ENCODE data around the gene MAST1. TPM values are rescaled to one million over a fixed set of nuclear protein-coding genes. Genes with fewer than 3 reads are reported as not detected.
A peak's percentile ranks its signal among the peaks of the same experiment; 100 is the strongest.

Gene MAST1
- total RNA-seq, 1 experiment from 2014 or later: 28.9 TPM

- Histone ChIP-seq H3K4me2 (ENCODE audit: low read length) (no peak overlapping the region), H3K9me3 (ENCODE audit: control insufficient read depth in 1 of 2, insufficient read depth in 1 of 2, low read depth in 1 of 2, low read length in 2 of 2) (no peaks in the 10 kb centered on the region; a peak in 1 of 4 replicates), H3K4me1 (ENCODE audit: control insufficient read depth in 1 of 2, insufficient read depth in 2 of 2, low read length in 2 of 2) (no peaks in the 10 kb centered on the region), H3K9me2 (ENCODE audit: insufficient read depth) (no peaks in the 10 kb centered on the region), H3K36me3 (ENCODE audit: control insufficient read depth in 1 of 2, insufficient read depth in 2 of 2, low read length in 2 of 2) (peaks cover 0 to 8% of the 10 kb centered on the region in 2 experiments; a peak in 2 of 4 replicates), H3K79me2 (ENCODE audit: insufficient read depth, low read length) (no peaks in the 10 kb centered on the region), H3K27ac (ENCODE audit: low read depth, low read length) (no peak overlapping the region), H2AFZ (ENCODE audit: low read depth, low read length, poor library complexity, severe bottlenecking) (no peak overlapping the region), H3K27me3 (ENCODE audit: insufficient read depth, low read length) (no peaks in the 10 kb centered on the region), H3K9ac (ENCODE audit: low read length) (no peak overlapping the region), H4K20me1 (ENCODE audit: insufficient read depth) (no peaks in the 10 kb centered on the region), H3K4me3 (replicated peaks in 1 of 2; ENCODE audit: low read depth in 1 of 2, low read length in 2 of 2) (no peak overlapping the region)
- ChIA-PET RAD21 (ENCODE audit: low non-redundant PET in 1 of 2, low total read pairs in 2 of 2, uncharacterized antibody in 2 of 2, unreplicated experiment in 2 of 2) (interaction anchor here in 1 of 2 experiments (0.6 kb wide), 1 partner anchor 106 kb away, joined by 3 read pairs; no protein-coding TSS in a partner anchor), CTCF (no interaction called here), POLR2A (interaction anchor here (1.1 kb wide), 1 partner anchor 9 kb away, joined by 3 read pairs; the partner anchor contains the start of gene DNASE2)
- TF ChIP-seq SIN3A (IDR thresholded peaks at IDR 0.05; ENCODE audit: low read depth) (no peak), EZH2 (IDR thresholded peaks at IDR 0.05) (no peak), CBX3 (IDR thresholded peaks at IDR 0.05; ENCODE audit: low read depth) (no peak)
- BruUV-seq (replicated peaks): no TSS peak
- ATAC-seq (peak; percentile 45), DNase-seq (ENCODE audit: low read depth, low spot score) (no peak)
- intact Hi-C loops (cut with micrococcal nuclease): no loop called here
These were observed 33.9 kb downstream of the MAST1 start for GRCh38 chr19:12872255-12872654.

- Histone ChIP-seq H3K9me3 (ENCODE audit: control insufficient read depth in 1 of 2, insufficient read depth in 1 of 2, low read depth in 1 of 2, low read length in 2 of 2) (no peaks in the 10 kb centered on the region; a peak in 1 of 4 replicates), H3K27ac (ENCODE audit: low read depth, low read length) (no peak overlapping the region), H3K79me2 (ENCODE audit: insufficient read depth, low read length) (no peaks in the 10 kb centered on the region), H3K9me2 (ENCODE audit: insufficient read depth) (no peaks in the 10 kb centered on the region), H3K27me3 (ENCODE audit: insufficient read depth, low read length) (no peaks in the 10 kb centered on the region), H3K9ac (ENCODE audit: low read length) (no peak overlapping the region), H3K4me1 (ENCODE audit: control insufficient read depth in 1 of 2, insufficient read depth in 2 of 2, low read length in 2 of 2) (no peaks in the 10 kb centered on the region), H3K36me3 (ENCODE audit: control insufficient read depth in 1 of 2, insufficient read depth in 2 of 2, low read length in 2 of 2) (peaks cover under 1 to 8% of the 10 kb centered on the region in 2 experiments; a peak in 2 of 4 replicates), H2AFZ (ENCODE audit: low read depth, low read length, poor library complexity, severe bottlenecking) (no peak overlapping the region), H3K4me2 (ENCODE audit: low read length) (no peak overlapping the region), H4K20me1 (ENCODE audit: insufficient read depth) (no peaks in the 10 kb centered on the region), H3K4me3 (replicated peaks in 1 of 2; ENCODE audit: low read depth in 1 of 2, low read length in 2 of 2) (no peak overlapping the region)
- CTCF ChIA-PET: no interaction called here
- ATAC-seq (peak; percentile 70), DNase-seq (ENCODE audit: low read depth, low spot score) (no peak)
- intact Hi-C loops (cut with micrococcal nuclease): no loop called here
- no TSS peak for BruUV-seq (replicated peaks)
- no peak for TF ChIP-seq TCF7L2 (IDR thresholded peaks at IDR 0.05; ENCODE audit: borderline replicate concordance, extremely low read depth, insufficient read depth, insufficient read length)
- no peak for TF ChIP-seq ZFX (IDR thresholded peaks at IDR 0.05)
- TF ChIP-seq EZH2phosphoT487 (IDR thresholded peaks at IDR 0.05; ENCODE audit: borderline replicate concordance): no peak
- TF ChIP-seq ZBTB33 (IDR thresholded peaks at IDR 0.05; ENCODE audit: extremely low read depth, insufficient replicate concordance, low read length): no peak
- TF ChIP-seq JUND (IDR thresholded peaks at IDR 0.05): no peak
- no peak for TF ChIP-seq YY1 (IDR thresholded peaks at IDR 0.05; ENCODE audit: extremely low read depth, insufficient replicate concordance, low read depth, low read length)
- TF ChIP-seq REST (IDR thresholded peaks at IDR 0.05; ENCODE audit: low read depth): no peak
- TF ChIP-seq MAX (IDR thresholded peaks at IDR 0.05): no peak
- no peak for TF ChIP-seq POLR2A (IDR thresholded peaks at IDR 0.05; ENCODE audit: borderline replicate concordance, extremely low read depth, insufficient read depth, insufficient read length)
- RAD21 ChIA-PET (ENCODE audit: low non-redundant PET in 1 of 2, low total read pairs in 2 of 2, uncharacterized antibody in 2 of 2, unreplicated experiment in 2 of 2): interaction anchor here in 1 of 2 experiments (0.6 kb wide), 1 partner anchor 107 kb away, joined by 3 read pairs; no protein-coding TSS in a partner anchor
- POLR2A ChIA-PET: no interaction called here
These were observed 34.9 kb downstream of the MAST1 start for GRCh38 chr19:12872941-12873890.
